Activated CD8-positive, alpha-beta memory T cell treated with anti-CD3 and anti-CD28 coated beads, Interleukin-2, amount 10 ng/mL, durations not matched to agents 7 days and 5 days (primary cell): ENCODE results near the gene PILRB. TPM values are rescaled to one million over a fixed set of nuclear protein-coding genes. Genes with fewer than 3 reads are reported as not detected.

Experiments
- ATAC-seq: fragments of 150-1000 bp; cut with Tn5 transposase; one replicate; pipeline ENCODE4 v1.10.0; 2021; ENCODE audit warnings: moderate library complexity
- CTCF ChIA-PET: fragments of 350-600 bp; sonication (Branson Sonifier 250); formaldehyde crosslinking; loops from one replicate; lab custom pipeline; 2021; ENCODE audit warnings: antibody characterized with exemption; lab: Charles Lee
- DNase-seq: peaks from one replicate; pipeline ENCODE4 v3.0.0-alpha.2; 2020
- H3K27ac Mint-ChIP-seq: one replicate; pipeline ENCODE4 v1.8.0; 2021; ENCODE audit warnings: mild to moderate bottlenecking, mixed read lengths
- H3K27me3 Mint-ChIP-seq: one replicate; pipeline ENCODE4 v1.8.0; 2021; ENCODE audit warnings: mixed read lengths
- H3K36me3 Mint-ChIP-seq: one replicate; pipeline ENCODE4 v1.8.0; 2021; ENCODE audit warnings: mild to moderate bottlenecking, mixed read lengths
- H3K4me1 Mint-ChIP-seq: one replicate; pipeline ENCODE4 v1.8.0; 2021; ENCODE audit warnings: mixed read lengths
- H3K4me3 Mint-ChIP-seq: one replicate; pipeline ENCODE4 v1.8.0; 2021; ENCODE audit warnings: mild to moderate bottlenecking, moderate library complexity, mixed read lengths
- H3K9me3 Mint-ChIP-seq: one replicate; pipeline ENCODE4 v1.8.0; 2022; ENCODE audit warnings: low read depth, mixed read lengths
- total RNA-seq, 2 experiments: library from RNA; stranded (reverse); gene quantifications; one replicate each; pipeline ENCODE4 v1.2.3, GENCODE V29; 2021

PILRB gene
- total RNA-seq, 2 experiments from 2014 or later = 46.0 to 67.8 TPM

DNA sequence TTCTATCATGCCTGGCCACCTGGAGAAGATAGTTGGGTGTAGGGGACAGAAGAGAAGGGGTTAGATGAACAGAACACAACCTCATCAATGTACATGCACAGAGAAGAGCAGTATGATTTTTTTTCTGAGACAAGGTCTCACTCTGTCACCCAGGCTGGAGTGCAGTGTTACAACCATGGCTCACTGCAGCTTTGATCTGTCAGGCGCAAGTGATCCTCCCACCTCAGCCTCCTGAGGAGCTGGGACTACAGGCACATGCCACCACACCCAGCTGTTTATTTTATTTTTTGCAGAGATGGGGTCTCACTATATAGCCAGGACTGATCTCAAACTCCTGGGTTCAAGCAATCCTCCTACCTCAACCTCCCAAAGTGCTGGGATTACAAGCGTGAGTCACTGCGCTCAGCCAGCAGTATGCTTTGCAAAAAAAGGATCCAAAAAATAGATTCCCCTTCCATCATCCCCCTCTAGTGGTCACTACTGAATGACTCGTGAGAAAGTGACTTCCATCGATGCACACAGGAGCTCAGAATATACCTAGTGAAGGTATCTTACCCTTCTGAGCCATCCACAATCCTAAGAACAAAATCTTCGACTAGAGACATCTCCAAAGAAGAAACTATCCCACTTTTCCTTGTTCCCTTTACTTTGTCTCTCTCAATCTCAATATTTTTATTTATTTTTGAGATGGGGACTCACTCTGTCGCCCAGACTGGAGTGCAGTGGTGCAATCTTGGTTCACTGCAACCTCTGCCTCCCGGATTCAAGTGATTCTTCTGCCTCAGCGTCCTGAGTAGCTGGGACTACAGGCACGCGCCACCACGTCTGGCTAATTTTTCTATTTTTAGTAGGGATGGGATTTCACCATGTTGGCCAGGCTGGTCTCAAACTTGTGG lies 49.6 kb downstream of the PILRB start:
- peaks cover 18% of the 10 kb centered on the region for H3K27me3 Mint-ChIP-seq
- no peaks in the 10 kb centered on the region for H3K36me3 Mint-ChIP-seq
- peak; percentile 91 for ATAC-seq
- H3K27ac Mint-ChIP-seq = no peak overlapping the region
- H3K9me3 Mint-ChIP-seq = no peaks in the 10 kb centered on the region
- DNase-seq = peak; percentile 59
- no peak overlapping the region for H3K4me3 Mint-ChIP-seq
- peaks cover 9% of the 10 kb centered on the region for H3K4me1 Mint-ChIP-seq
- CTCF ChIA-PET = interaction anchor here (0.6 to 3.8 kb wide), 39 partner anchors 8 to 324 kb away, joined by 3 to 24 read pairs (median 5); partner anchors contain the start of genes LAMTOR4, MEPCE and ZCWPW1

GRCh38 chr7:100411101-100411500 lies 53.2 kb downstream of the PILRB start:
- H3K4me3 Mint-ChIP-seq = no peak overlapping the region
- peaks cover 20% of the 10 kb centered on the region for H3K4me1 Mint-ChIP-seq
- no peak overlapping the region for H3K27ac Mint-ChIP-seq
- H3K27me3 Mint-ChIP-seq = peaks cover 10% of the 10 kb centered on the region
- no peak for ATAC-seq
- H3K9me3 Mint-ChIP-seq = no peaks in the 10 kb centered on the region
- DNase-seq = no peak
- CTCF ChIA-PET = interaction anchor here (0.7 to 2.7 kb wide), 4 partner anchors 37 to 232 kb away, joined by 3 to 7 read pairs (median 4); no protein-coding TSS in a partner anchor
- no peaks in the 10 kb centered on the region for H3K36me3 Mint-ChIP-seq

- H3K36me3 Mint-ChIP-seq = no peaks in the 10 kb centered on the region
- H3K9me3 Mint-ChIP-seq = no peaks in the 10 kb centered on the region
- peaks cover 18% of the 10 kb centered on the region for H3K4me1 Mint-ChIP-seq
- CTCF ChIA-PET = interaction anchor here (0.6 to 2.7 kb wide), 5 partner anchors 14 to 288 kb away, joined by 3 to 7 read pairs (median 3); no protein-coding TSS in a partner anchor
- ATAC-seq (peak; percentile 47), DNase-seq (no peak)
- H3K27ac Mint-ChIP-seq = no peak overlapping the region
- H3K4me3 Mint-ChIP-seq = no peak overlapping the region
- H3K27me3 Mint-ChIP-seq = peaks cover 3% of the 10 kb centered on the region
Observed at GRCh38 chr7:100413346-100413745, 55.4 kb downstream of the PILRB start.

- Mint-ChIP-seq H3K36me3 (no peaks in the 10 kb centered on the region), H3K27ac (no peak overlapping the region), H3K4me1 (peaks cover 18% of the 10 kb centered on the region), H3K9me3 (no peaks in the 10 kb centered on the region), H3K4me3 (no peak overlapping the region), H3K27me3 (peaks cover 3% of the 10 kb centered on the region)
- DNase-seq = no peak
- peak; percentile 47 for ATAC-seq
- CTCF ChIA-PET = interaction anchor here (0.6 to 2.7 kb wide), 4 partner anchors 14 to 289 kb away, joined by 3 to 6 read pairs (median 3); no protein-coding TSS in a partner anchor
Observed at GRCh38 chr7:100413889-100414288, 56.0 kb downstream of the PILRB start.

DNA sequence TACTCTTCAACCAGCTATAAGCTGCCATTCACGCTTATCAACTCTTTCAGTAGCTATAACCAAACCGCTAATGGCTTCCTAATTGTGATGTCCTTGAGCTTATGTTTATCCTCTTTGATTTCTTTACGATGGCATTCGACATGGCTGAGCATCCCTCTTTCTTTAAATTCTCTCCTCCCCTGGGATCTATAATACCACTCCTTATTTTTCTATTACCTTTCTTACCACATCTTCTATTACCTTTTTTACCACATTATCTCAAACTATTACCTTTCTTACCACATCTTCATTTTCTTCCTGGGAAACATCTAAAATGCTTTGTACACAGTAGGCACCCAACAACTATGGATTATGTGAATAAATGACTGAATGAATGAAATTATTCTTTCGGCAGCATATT lies 57.5 kb downstream of the PILRB start:
- H3K36me3 Mint-ChIP-seq = no peaks in the 10 kb centered on the region
- H3K4me1 Mint-ChIP-seq = peaks cover 18% of the 10 kb centered on the region
- no peaks in the 10 kb centered on the region for H3K9me3 Mint-ChIP-seq
- DNase-seq (no peak), ATAC-seq (no peak)
- no peak overlapping the region for H3K27ac Mint-ChIP-seq
- CTCF ChIA-PET = interaction anchor here (1.2 to 2.3 kb wide), 3 partner anchors 8 to 15 kb away, joined by 4 to 5 read pairs (median 5); partner anchors contain the start of genes MEPCE and ZCWPW1
- no peak overlapping the region for H3K4me3 Mint-ChIP-seq
- peaks cover 3% of the 10 kb centered on the region for H3K27me3 Mint-ChIP-seq

Other genes with a start within 250 kb of the PILRB start
- 10 to 100 TPM; 70.4 to 71.4 TPM for gene TAF6, start 238.8 kb upstream of the PILRB start, total RNA-seq
- gene CNPY4, start 238.5 kb upstream of the PILRB start, total RNA-seq = 10 to 100 TPM; 27.3 to 28.0 TPM
- 1 to 10 TPM; 5.6 to 7.5 TPM for gene MBLAC1, start 231.2 kb upstream of the PILRB start, total RNA-seq
- gene LAMTOR4, start 209.2 kb upstream of the PILRB start, total RNA-seq = 100 to 1,000 TPM; 119 to 151 TPM
- gene TRAPPC14, start 199.4 kb upstream of the PILRB start, total RNA-seq = 10 to 100 TPM; 36.8 to 43.5 TPM
- 1 to 10 TPM in 1 of 2 experiments, under 1 TPM in 1; 0.61 to 1.4 TPM for gene GAL3ST4, start 189.5 kb upstream of the PILRB start, total RNA-seq
- gene GPC2, start 180.7 kb upstream of the PILRB start, total RNA-seq = 1 to 10 TPM; 2.9 to 6.2 TPM
- 10 to 100 TPM in 1 of 2 experiments, 1 to 10 TPM in 1; 8.1 to 20.2 TPM for gene STAG3, start 180.2 kb upstream of the PILRB start, total RNA-seq
- 10 to 100 TPM; 45.2 to 63.2 TPM for gene PVRIG, start 138.2 kb upstream of the PILRB start, total RNA-seq
- not detected for gene SPDYE3, start 50.4 kb upstream of the PILRB start, total RNA-seq
- gene PILRA, start 15.4 kb downstream of the PILRB start, total RNA-seq = 1 to 10 TPM; 1.3 to 3.4 TPM
- gene ZCWPW1, start 70.6 kb downstream of the PILRB start, total RNA-seq = 1 to 10 TPM; 2.6 to 3.3 TPM
- gene MEPCE, start 71.7 kb downstream of the PILRB start, total RNA-seq = 10 to 100 TPM; 42.4 to 50.2 TPM
- gene PPP1R35, start 78.4 kb downstream of the PILRB start, total RNA-seq = 100 to 1,000 TPM in 1 of 2 experiments, 10 to 100 TPM in 1; 77.6 to 101 TPM
- gene SPACDR, start 106.1 kb downstream of the PILRB start, total RNA-seq = 1 to 10 TPM; 3.8 to 5.0 TPM
- gene TSC22D4, start 121.1 kb downstream of the PILRB start, total RNA-seq = 100 to 1,000 TPM; 128 to 144 TPM
- under 1 TPM; 0.07 to 0.12 TPM for gene NYAP1, start 125.8 kb downstream of the PILRB start, total RNA-seq
- gene AGFG2, start 181.1 kb downstream of the PILRB start, total RNA-seq = 10 to 100 TPM; 61.4 to 82.5 TPM
- 10 to 100 TPM; 18.2 to 26.3 TPM for gene SAP25, start 215.8 kb downstream of the PILRB start, total RNA-seq
- gene LRCH4, start 228.0 kb downstream of the PILRB start, total RNA-seq = 100 to 1,000 TPM; 155 to 178 TPM
- 1 to 10 TPM in 1 of 2 experiments, under 1 TPM in 1; 0.80 to 1.3 TPM for gene FBXO24, start 228.2 kb downstream of the PILRB start, total RNA-seq
- 10 to 100 TPM in 1 of 2 experiments, 1 to 10 TPM in 1; 9.2 to 11.6 TPM for gene PCOLCE, start 244.2 kb downstream of the PILRB start, total RNA-seq